Cardiac muscle cell (in vitro differentiated cells and primary cell): Measurements from ENCODE around the gene TLL2. TPM values are rescaled to one million over a fixed set of nuclear protein-coding genes. Genes with fewer than 3 reads are reported as not detected.

Source experiments
- DNase-seq, 2 donors: peaks; one replicate each; pipeline versions ENCODE4 v3.0.0 to v3.0.0-alpha.2; 2010 to 2017; ENCODE audit warnings: low read depth in 1 of 2, low spot score in 1 of 2
- H3K27ac ChIP-seq: fragments of 200-600 bp; sonication (generic); 2 replicates; pipeline ENCODE4 v1.5.1; 2016
- H3K27me3 ChIP-seq: fragments of 200-600 bp; sonication (generic); 2 replicates; pipeline ENCODE4 v1.6.0; 2016; ENCODE audit warnings: control low read depth
- H3K36me3 ChIP-seq: fragments of 200-600 bp; sonication (generic); 2 replicates; pipeline ENCODE4 v1.5.1; 2016; ENCODE audit warnings: control low read depth
- H3K4me1 ChIP-seq: fragments of 200-600 bp; sonication (generic); 2 replicates; pipeline ENCODE4 v1.8.1; 2017; ENCODE audit warnings: low read depth, mild to moderate bottlenecking, mixed run types
- H3K4me3 ChIP-seq: fragments of 200-600 bp; sonication (generic); 2 replicates; pipeline ENCODE4 v1.5.1; 2016; ENCODE audit warnings: mild to moderate bottlenecking
- H3K9me3 ChIP-seq: fragments of 200-600 bp; sonication (generic); 2 replicates; pipeline ENCODE4 v1.5.1; 2017; ENCODE audit warnings: low read depth, mild to moderate bottlenecking, control low read depth
- CTCF ChIP-seq: IDR thresholded peaks from 2 replicates; pipeline ENCODE4 v1.5.1; 2012; ENCODE audit warnings: low read depth, mild to moderate bottlenecking, low read length
- polyA plus RNA-seq: library from polyadenylated mRNA; unstranded; fragments of >200 nt; fragmentation: Nextera tagmentation; extraction: Ambion mirVana; gene quantifications from 2 replicates; pipeline ENCODE4 v1.2.1, GENCODE V29; 2016
- total RNA-seq: library from RNA; depleted of rRNA; stranded (reverse); fragments of >200 nt; gene quantifications from 2 replicates; pipeline ENCODE4 v1.2.3, GENCODE V29; 2016

TLL2 gene
- total and polyA plus RNA-seq, 2 experiments from 2014 or later = 0.15 to 0.55 TPM

GRCh38 chr10:96408201-96408600, 105.5 kb downstream of the TLL2 start:
- no peak for TF ChIP-seq CTCF
- Histone ChIP-seq H3K27ac (no peak overlapping the region), H3K27me3 (peaks cover 11% of the 10 kb centered on the region), H3K9me3 (no peaks in the 10 kb centered on the region), H3K36me3 (no peaks in the 10 kb centered on the region), H3K4me3 (no peak overlapping the region), H3K4me1 (no peaks in the 10 kb centered on the region)
- DNase-seq = no peak

GRCh38 chr10:96407560-96408069, 106.1 kb downstream of the TLL2 start:
- Histone ChIP-seq H3K27me3 (peaks cover 11% of the 10 kb centered on the region), H3K4me1 (no peaks in the 10 kb centered on the region), H3K27ac (no peak overlapping the region), H3K9me3 (no peaks in the 10 kb centered on the region), H3K4me3 (no peak overlapping the region), H3K36me3 (no peaks in the 10 kb centered on the region)
- no peak for DNase-seq
- TF ChIP-seq CTCF = no peak

GRCh38 chr10:96406091-96406490, 107.6 kb downstream of the TLL2 start:
- no peaks in the 10 kb centered on the region for H3K4me1 ChIP-seq
- no peak for TF ChIP-seq CTCF
- H3K27ac ChIP-seq = no peak overlapping the region
- no peak for DNase-seq
- peaks cover 6% of the 10 kb centered on the region for H3K27me3 ChIP-seq
- no peak overlapping the region for H3K4me3 ChIP-seq
- no peaks in the 10 kb centered on the region for H3K36me3 ChIP-seq
- no peaks in the 10 kb centered on the region for H3K9me3 ChIP-seq

GRCh38 chr10:96402417-96403305, 111.1 kb downstream of the TLL2 start:
- no peak for TF ChIP-seq CTCF
- Histone ChIP-seq H3K4me3 (no peak overlapping the region), H3K4me1 (no peaks in the 10 kb centered on the region), H3K27ac (no peak overlapping the region), H3K27me3 (no peaks in the 10 kb centered on the region), H3K9me3 (no peaks in the 10 kb centered on the region), H3K36me3 (no peaks in the 10 kb centered on the region)
- DNase-seq = no peak

GRCh38 chr10:96401036-96401435, 112.7 kb downstream of the TLL2 start:
- Histone ChIP-seq H3K27me3 (no peaks in the 10 kb centered on the region), H3K4me1 (no peaks in the 10 kb centered on the region), H3K27ac (no peak overlapping the region), H3K4me3 (no peak overlapping the region), H3K36me3 (no peaks in the 10 kb centered on the region), H3K9me3 (no peaks in the 10 kb centered on the region)
- DNase-seq = no peak
- TF ChIP-seq CTCF = no peak
